SH-SY5Y (cell line): ENCODE data around the gene SLC22A1.

Source experiments
- GATA2 ChIP-seq: IDR thresholded peaks from 2 replicates; pipeline ENCODE4 v1.6.1; 2011; ENCODE audit warnings: mild to moderate bottlenecking, low read depth, low read length
- GATA3 ChIP-seq: IDR thresholded peaks from 2 replicates; pipeline ENCODE4 v1.6.1; 2011; ENCODE audit warnings: low read depth, mild to moderate bottlenecking, low read length, moderate library complexity

Gene SLC22A1

DNA sequence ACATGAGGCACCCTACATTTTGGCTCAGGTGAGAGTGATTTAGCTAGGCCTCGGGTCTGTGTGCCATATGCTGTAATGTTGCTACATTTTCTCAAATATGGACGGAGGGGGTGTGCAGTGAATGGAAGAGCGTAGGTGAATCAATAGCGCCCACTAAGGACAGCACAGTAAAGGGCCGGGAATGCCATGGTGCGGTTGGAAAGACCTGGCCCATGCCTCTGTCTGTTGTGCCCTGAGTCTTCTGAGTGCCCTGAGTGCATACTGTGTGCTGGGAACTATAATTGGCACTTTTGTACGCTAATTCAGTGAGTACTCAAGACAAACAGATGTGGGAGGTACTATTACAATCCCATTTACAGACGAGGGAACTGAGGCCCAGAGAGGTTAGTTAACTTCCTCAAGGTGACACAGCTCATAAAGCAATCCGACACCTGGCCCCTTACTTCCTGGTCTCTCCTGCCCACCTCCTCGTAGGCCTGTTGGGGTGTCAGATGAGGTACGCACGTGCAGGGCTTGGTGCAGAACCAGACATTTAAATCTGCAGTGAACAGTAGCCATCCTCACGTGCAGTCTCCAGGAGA is 17.3 kb downstream of the SLC22A1 start:
- TF ChIP-seq GATA2 (no peak), GATA3 (no peak)

DNA sequence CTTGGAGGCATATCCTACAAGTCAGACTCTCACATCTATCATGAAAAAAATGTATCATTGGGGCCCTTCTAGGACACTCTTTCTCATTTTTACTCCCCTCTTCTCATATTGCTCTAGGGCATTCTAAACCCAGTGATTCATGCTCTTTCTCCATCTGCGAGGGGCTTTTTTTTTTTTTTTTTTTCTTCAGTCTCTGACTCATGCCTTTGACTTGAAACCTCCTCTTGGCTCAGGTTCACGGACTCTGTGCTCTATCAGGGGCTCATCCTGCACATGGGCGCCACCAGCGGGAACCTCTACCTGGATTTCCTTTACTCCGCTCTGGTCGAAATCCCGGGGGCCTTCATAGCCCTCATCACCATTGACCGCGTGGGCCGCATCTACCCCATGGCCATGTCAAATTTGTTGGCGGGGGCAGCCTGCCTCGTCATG is 17.8 kb downstream of the SLC22A1 start:
- TF ChIP-seq GATA3, result no peak
- no peak for TF ChIP-seq GATA2

GRCh38 chr6:160141001-160141726 is 19.5 kb downstream of the SLC22A1 start:
- TF ChIP-seq GATA3 (no peak), GATA2 (no peak)

- TF ChIP-seq GATA2 (no peak), GATA3 (no peak)
Measured at GRCh38 chr6:160142115-160142715, 20.6 kb downstream of the SLC22A1 start.

- no peak for TF ChIP-seq GATA2
- no peak for TF ChIP-seq GATA3
Measured at GRCh38 chr6:160146454-160147145, 25.0 kb downstream of the SLC22A1 start.

- TF ChIP-seq GATA3, result no peak
- no peak for TF ChIP-seq GATA2
Measured at GRCh38 chr6:160147146-160147536, 25.5 kb downstream of the SLC22A1 start.

DNA sequence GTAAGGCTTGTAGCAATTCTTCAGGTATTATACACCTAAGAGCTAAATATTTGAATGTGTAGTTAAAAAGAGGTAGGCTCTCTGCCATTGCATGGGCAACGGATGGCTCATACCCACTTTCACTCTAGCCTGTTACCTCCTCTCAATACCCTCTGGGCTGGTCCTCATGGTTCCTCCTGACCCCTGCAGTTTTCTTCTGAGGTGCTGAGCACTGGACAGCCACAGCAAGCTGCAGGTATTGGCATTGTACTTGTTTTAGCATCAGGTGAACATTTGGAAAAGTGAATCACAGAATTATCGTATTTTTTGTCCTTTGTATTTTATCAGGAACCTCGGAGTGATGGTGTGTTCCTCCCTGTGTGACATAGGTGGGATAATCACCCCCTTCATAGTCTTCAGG is 32.9 kb downstream of the SLC22A1 start:
- TF ChIP-seq GATA2 (no peak), GATA3 (no peak)

GRCh38 chr6:160156842-160157241 is 35.2 kb downstream of the SLC22A1 start:
- TF ChIP-seq GATA2 (no peak), GATA3 (no peak)

GRCh38 chr6:160160450-160160849 is 38.8 kb downstream of the SLC22A1 start:
- TF ChIP-seq GATA2 (no peak), GATA3 (no peak)

- no peak for TF ChIP-seq GATA2
- no peak for TF ChIP-seq GATA3
Measured at GRCh38 chr6:160160929-160161646, 39.5 kb downstream of the SLC22A1 start.

GRCh38 chr6:160161647-160161986 is 40.0 kb downstream of the SLC22A1 start:
- TF ChIP-seq GATA3, result no peak
- TF ChIP-seq GATA2, result no peak

GRCh38 chr6:160162030-160162566 is 40.5 kb downstream of the SLC22A1 start:
- TF ChIP-seq GATA3 (no peak), GATA2 (no peak)

DNA sequence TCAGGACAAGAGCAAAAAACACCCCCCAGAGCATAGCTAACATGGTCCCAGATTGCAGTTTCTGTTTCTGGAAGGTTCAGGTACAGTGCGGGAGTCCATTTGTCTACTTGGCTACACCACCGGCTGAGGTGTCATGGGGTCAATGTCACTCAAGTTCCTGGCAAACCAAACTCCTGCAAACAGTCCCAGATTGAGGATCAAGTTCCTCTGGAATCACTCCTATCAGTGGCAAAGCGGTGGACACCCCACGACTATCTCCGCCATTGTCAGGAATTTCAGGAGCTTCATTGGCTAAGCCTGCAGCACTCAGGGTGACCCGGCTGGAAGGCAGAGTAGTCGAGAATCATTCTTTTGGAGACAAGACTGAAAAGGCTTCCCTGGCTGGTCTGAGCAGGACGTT is 41.8 kb downstream of the SLC22A1 start:
- TF ChIP-seq GATA2 (no peak), GATA3 (no peak)

DNA sequence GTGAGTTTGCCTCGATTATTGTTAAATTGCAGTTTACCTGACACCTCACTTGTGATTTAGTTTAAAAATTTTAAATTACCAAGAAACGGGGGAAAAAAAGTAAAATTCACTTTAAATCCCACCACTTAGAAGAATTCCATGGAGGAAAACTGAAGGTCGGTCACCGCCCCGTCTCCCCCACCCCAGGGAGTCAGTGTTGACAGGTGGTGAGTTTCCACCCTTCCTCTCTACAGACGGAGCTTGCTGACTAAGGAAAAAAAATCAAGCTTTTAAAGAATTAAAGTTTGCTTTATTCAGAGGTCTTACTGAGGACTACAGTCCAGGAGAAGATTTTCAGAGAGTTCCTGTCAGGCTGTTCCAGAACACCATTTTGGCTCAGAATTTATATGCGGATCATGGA is 42.3 kb downstream of the SLC22A1 start:
- TF ChIP-seq GATA2 (no peak), GATA3 (no peak)
